ENCODE results near the gene AFDN.

GRCh38 chr6:167789358-167789757 is 37.4 kb upstream of the AFDN start:
- TF ChIP-seq, protein P1, sequence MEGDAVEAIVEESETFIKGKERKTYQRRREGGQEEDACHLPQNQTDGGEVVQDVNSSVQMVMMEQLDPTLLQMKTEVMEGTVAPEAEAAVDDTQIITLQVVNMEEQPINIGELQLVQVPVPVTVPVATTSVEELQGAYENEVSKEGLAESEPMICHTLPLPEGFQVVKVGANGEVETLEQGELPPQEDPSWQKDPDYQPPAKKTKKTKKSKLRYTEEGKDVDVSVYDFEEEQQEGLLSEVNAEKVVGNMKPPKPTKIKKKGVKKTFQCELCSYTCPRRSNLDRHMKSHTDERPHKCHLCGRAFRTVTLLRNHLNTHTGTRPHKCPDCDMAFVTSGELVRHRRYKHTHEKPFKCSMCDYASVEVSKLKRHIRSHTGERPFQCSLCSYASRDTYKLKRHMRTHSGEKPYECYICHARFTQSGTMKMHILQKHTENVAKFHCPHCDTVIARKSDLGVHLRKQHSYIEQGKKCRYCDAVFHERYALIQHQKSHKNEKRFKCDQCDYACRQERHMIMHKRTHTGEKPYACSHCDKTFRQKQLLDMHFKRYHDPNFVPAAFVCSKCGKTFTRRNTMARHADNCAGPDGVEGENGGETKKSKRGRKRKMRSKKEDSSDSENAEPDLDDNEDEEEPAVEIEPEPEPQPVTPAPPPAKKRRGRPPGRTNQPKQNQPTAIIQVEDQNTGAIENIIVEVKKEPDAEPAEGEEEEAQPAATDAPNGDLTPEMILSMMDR (conservative IDR thresholded peaks at IDR 0.05; ENCODE audit: low read length) = no peak
- TF ChIP-seq EZH2phosphoT487 (IDR thresholded peaks at IDR 0.05; ENCODE audit: borderline replicate concordance) = no peak
